SH-SY5Y (cell line): ENCODE measurements around the gene NOS3.

Experiments
- GATA2 ChIP-seq: IDR thresholded peaks from 2 replicates; pipeline ENCODE4 v1.6.1; 2011; ENCODE audit warnings: mild to moderate bottlenecking, low read depth, low read length
- GATA3 ChIP-seq: IDR thresholded peaks from 2 replicates; pipeline ENCODE4 v1.6.1; 2011; ENCODE audit warnings: low read depth, mild to moderate bottlenecking, low read length, moderate library complexity

- no peak for TF ChIP-seq GATA2
- TF ChIP-seq GATA3, result no peak
Observed at GRCh38 chr7:150970424-150970823, 20.4 kb upstream of the NOS3 start.
